Kidney (tissue), 14 donors: ENCODE results near the gene FAM227B. TPM values are rescaled to one million over a fixed set of nuclear protein-coding genes. Genes with fewer than 3 reads are reported as not detected.
"Not testable (repeated sequence)": the region's sequence is repeated elsewhere in the genome, so short reads cannot be mapped to it uniquely, and the experiment has no call there.

ENCODE experiments used
- DNase-seq, 5 donors: peaks; one replicate each; pipeline ENCODE4 v3.0.0-alpha.2; 2013 to 2020
- FAIRE-seq: peaks from 2 replicates; lab custom pipeline; 2012; peaks lifted over from hg19 to GRCh38; lab: Jason Lieb, UNC
- H3K27ac ChIP-seq, 2 donors: one replicate each; pipeline ENCODE4 v1.7.0; 2013; ENCODE audit warnings: low read depth in 2 of 2, low read length in 2 of 2, inconsistent platforms in 1 of 2
- H3K27me3 ChIP-seq: one replicate; pipeline ENCODE4 v1.7.1; 2013; ENCODE audit warnings: low read length, inconsistent platforms; ENCODE audit not compliant: control insufficient read depth, insufficient read depth
- H3K36me3 ChIP-seq, 3 donors: one replicate each; pipeline versions ENCODE4 v1.7.0 to v1.7.1; 2013; ENCODE audit warnings: low read length in 3 of 3, control low read depth in 1 of 3, inconsistent platforms in 1 of 3; ENCODE audit not compliant: insufficient read depth in 3 of 3, control insufficient read depth in 2 of 3
- H3K4me1 ChIP-seq, 3 donors: one replicate each; pipeline versions ENCODE4 v1.7.0 to v1.7.1; 2013; ENCODE audit warnings: low read length in 3 of 3, inconsistent platforms in 1 of 3, low read depth in 1 of 3; ENCODE audit not compliant: control insufficient read depth in 2 of 3, insufficient read depth in 2 of 3
- H3K4me3 ChIP-seq, 3 donors: one replicate each; pipeline versions ENCODE4 v1.7.0 to v1.8.1; 2013; ENCODE audit warnings: low read length in 3 of 3, control low read depth in 1 of 3, inconsistent platforms in 1 of 3
- H3K9ac ChIP-seq, 3 donors: one replicate each; pipeline versions ENCODE4 v1.7.0 to v1.7.1; 2013; ENCODE audit warnings: low read length in 3 of 3, control low read depth in 1 of 3, inconsistent platforms in 1 of 3
- H3K9me3 ChIP-seq, 3 donors: one replicate each; pipeline versions ENCODE4 v1.7.0 to v1.7.1; 2013; ENCODE audit warnings: low read length in 3 of 3, control low read depth in 1 of 3, inconsistent platforms in 1 of 3; ENCODE audit not compliant: control insufficient read depth in 2 of 3, insufficient read depth in 1 of 3
- intact Hi-C: fragments of 100-400 bp; cut with DNase I; formaldehyde crosslinking; loops from one replicate; pipeline ENCODE4 v1.11.1; 2022
- polyA plus RNA-seq: library from polyadenylated mRNA; stranded (reverse); fragments of 350-450 nt; fragmentation: Illumina TruSeq; extraction: RNeasy Lipid Tissue Mini Kit (QIAGEN cat#74804); gene quantifications from one replicate; pipeline ENCODE4 v1.2.3, GENCODE V29; 2014; ENCODE audit warnings: low read depth, low replicate concordance; ENCODE audit not compliant: insufficient read depth
- total RNA-seq: library from RNA; stranded (reverse); fragmentation: NEBNext Ultra II Directional; extraction: Animal tissue kit (Norgen Biotek cat#: 25700); gene quantifications from one replicate; pipeline ENCODE4 v1.2.1, GENCODE V29; 2021
- TF ChIP-seq, protein P1 (sequence below): IDR thresholded peaks from 3 replicates; pipeline ENCODE4 v1.5.1; 2012; ENCODE audit warnings: mild to moderate bottlenecking, moderate library complexity, borderline replicate concordance; ENCODE audit not compliant: insufficient read depth; ENCODE audit errors: extremely low read depth
- donor health status: control.
- donor health status: control.
- donor health status: control.
- donor health status: control.
- donor health status: control.
- donor health status: DM: yes; HTN: yes; CAD: no.
- donor health status: Normal renal cell carcinoma (clear cell type).

The FAM227B gene
- total and polyA plus RNA-seq, 2 donors from 2014 or later = 11.7 to 12.2 TPM

DNA sequence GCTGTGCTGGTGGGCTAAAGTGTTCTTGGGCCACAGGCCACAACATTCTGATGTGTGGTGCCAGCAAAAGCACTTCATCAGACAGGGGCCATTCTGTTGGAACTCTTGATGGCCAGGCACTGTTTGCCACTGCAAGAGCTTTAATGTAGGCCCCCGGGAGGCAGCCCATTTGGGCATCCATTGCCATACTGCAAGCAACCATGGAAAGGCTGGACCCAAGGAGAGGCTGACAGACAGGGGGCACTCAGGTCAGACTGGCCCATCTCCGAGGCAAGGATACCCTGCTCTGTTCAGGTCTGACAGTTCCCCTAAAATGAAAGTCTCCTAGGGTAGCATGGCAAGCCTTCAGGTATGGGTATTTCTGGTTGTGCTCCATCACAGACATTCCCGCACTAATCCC is 64.2 kb downstream of the FAM227B start:
- Histone ChIP-seq H3K4me1 (no peaks in the 10 kb centered on the region), H3K36me3 (no peaks in the 10 kb centered on the region), H3K27ac (no peak overlapping the region), H3K4me3 (no peak overlapping the region), H3K27me3 (no peaks in the 10 kb centered on the region), H3K9ac (no peak overlapping the region), H3K9me3 (peaks cover 0 to 33% (median 8%) of the 10 kb centered on the region in 3 donors)
- intact Hi-C loops = no loop called here
- TF ChIP-seq, protein P1, sequence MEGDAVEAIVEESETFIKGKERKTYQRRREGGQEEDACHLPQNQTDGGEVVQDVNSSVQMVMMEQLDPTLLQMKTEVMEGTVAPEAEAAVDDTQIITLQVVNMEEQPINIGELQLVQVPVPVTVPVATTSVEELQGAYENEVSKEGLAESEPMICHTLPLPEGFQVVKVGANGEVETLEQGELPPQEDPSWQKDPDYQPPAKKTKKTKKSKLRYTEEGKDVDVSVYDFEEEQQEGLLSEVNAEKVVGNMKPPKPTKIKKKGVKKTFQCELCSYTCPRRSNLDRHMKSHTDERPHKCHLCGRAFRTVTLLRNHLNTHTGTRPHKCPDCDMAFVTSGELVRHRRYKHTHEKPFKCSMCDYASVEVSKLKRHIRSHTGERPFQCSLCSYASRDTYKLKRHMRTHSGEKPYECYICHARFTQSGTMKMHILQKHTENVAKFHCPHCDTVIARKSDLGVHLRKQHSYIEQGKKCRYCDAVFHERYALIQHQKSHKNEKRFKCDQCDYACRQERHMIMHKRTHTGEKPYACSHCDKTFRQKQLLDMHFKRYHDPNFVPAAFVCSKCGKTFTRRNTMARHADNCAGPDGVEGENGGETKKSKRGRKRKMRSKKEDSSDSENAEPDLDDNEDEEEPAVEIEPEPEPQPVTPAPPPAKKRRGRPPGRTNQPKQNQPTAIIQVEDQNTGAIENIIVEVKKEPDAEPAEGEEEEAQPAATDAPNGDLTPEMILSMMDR = no peak
- DNase-seq (no peak), FAIRE-seq (no peak)

DNA sequence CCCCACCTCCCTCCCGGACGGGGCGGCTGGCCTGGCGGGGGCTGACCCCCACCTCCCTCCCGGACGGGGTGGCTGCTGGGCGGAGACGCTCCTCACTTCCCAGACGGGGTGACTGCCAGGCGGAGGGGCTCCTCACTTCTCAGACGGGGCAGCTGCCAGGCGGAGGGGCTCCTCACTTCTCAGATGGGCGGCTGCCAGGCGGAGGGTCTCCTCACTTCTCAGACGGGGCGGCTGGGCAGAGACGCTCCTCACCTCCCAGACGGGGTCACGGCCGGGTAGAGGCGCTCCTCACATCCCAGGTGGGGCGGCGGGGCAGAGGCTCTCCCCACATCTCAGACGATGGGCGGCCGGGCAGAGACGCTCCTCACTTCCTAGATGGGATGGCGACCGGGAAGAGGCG is 70.3 kb downstream of the FAM227B start:
- H3K4me1 ChIP-seq, intact Hi-C loops, H3K4me3 ChIP-seq, FAIRE-seq, H3K9ac ChIP-seq, DNase-seq, H3K27ac ChIP-seq, H3K27me3 ChIP-seq, H3K36me3 ChIP-seq: not testable (repeated sequence)
- peaks cover 0 to 31% (median 8%) of the 10 kb centered on the region in 3 donors for H3K9me3 ChIP-seq

DNA sequence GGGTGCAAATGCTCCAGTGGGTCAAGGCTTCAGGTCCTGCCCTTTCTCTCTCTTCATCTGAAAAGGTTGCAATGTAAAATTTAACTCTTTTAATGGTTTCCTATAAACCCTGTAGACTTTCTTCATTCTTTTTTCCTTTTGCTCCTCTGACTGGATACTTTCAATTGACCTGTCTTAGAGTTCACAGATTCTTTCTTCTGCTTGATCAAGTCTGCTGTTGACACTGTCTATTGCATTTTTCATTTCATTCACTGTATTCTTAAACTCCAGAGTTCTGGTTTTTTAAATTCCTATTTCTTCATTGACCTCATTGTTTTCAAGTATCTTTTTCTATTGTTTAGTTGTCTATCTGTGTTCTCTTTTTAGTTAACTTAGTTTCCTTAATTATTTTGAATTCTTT is 82.1 kb downstream of the FAM227B start:
- TF ChIP-seq, protein P1 = no peak

DNA sequence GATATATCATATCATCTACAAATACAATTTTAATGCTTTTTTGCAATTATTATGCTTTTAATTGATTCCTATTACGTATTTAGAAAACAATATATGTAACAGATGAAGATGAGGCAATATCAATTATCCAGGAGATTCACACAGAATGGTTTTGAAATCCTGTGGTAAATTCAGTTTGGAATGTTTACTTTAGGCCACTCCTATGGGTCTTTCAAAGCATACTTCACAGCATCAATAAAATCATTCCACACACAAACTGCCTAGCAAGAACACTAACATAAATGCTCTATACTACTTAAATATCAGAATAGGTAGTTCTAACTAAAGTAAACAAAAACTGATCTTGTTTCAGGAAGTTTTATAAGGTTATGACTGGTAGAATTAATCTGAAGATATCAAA is 90.5 kb downstream of the FAM227B start:
- no peak for DNase-seq
- Histone ChIP-seq H3K36me3 (no peaks in the 10 kb centered on the region), H3K4me1 (no peaks in the 10 kb centered on the region), H3K27me3 (no peaks in the 10 kb centered on the region), H3K9ac (no peak overlapping the region), H3K4me3 (no peak overlapping the region), H3K9me3 (peaks cover 0 to 6% (median 0%) of the 10 kb centered on the region in 3 donors), H3K27ac (no peak overlapping the region)
- TF ChIP-seq, protein P1 = no peak
- FAIRE-seq = no peak
- intact Hi-C loops = no loop called here

More for the DNA sequence above, 82.1 kb downstream of the FAM227B start:
- DNase-seq (no peak), FAIRE-seq (no peak)
- no peaks in the 10 kb centered on the region for H3K27me3 ChIP-seq
- H3K36me3 ChIP-seq = no peaks in the 10 kb centered on the region
- no peak overlapping the region for H3K27ac ChIP-seq
- no peaks in the 10 kb centered on the region for H3K4me1 ChIP-seq
- intact Hi-C loops = no loop called here
- peaks cover 0 to 10% (median 0%) of the 10 kb centered on the region in 3 donors for H3K9me3 ChIP-seq
- no peak overlapping the region for H3K9ac ChIP-seq
- no peak overlapping the region for H3K4me3 ChIP-seq
